ENCODE results near the gene FAM83F. TPM values are rescaled to one million over a fixed set of nuclear protein-coding genes. Genes with fewer than 3 reads are reported as not detected.

FAM83F gene
- total RNA-seq, 1 experiment from 2014 or later: 43.1 TPM

GRCh38 chr22:40084246-40084645 is 89.5 kb downstream of the FAM83F start (continued):
- TF ChIP-seq E2F5 (CRISPR knock-in tag; IDR thresholded peaks at IDR 0.05) (no peak), PRDM15 (CRISPR knock-in tag; IDR thresholded peaks at IDR 0.05) (no peak), GRHL2 (CRISPR knock-in tag; IDR thresholded peaks at IDR 0.05; ENCODE audit: insufficient replicate concordance, severe bottlenecking) (no peak), FOXP4 (CRISPR knock-in tag; IDR thresholded peaks at IDR 0.05) (no peak), ERG (CRISPR knock-in tag; IDR thresholded peaks at IDR 0.05) (no peak)

GRCh38 chr22:40088818-40089217 is 94.1 kb downstream of the FAM83F start:
- Mint-ChIP-seq H3K27ac (no peak overlapping the region), H3K4me3 (no peak overlapping the region), H3K4me1 (peaks cover 5% of the 10 kb centered on the region), H3K27me3 (ENCODE audit: low read depth) (no peaks in the 10 kb centered on the region), H3K36me3 (no peaks in the 10 kb centered on the region), H3K9me3 (peaks cover 7% of the 10 kb centered on the region; the same call in 1 of the 2 replicates)
- ATAC-seq: no peak
- CTCF ChIA-PET: no interaction called here
- no peak for DNase-seq (ENCODE audit: low spot score)
- POLR2A ChIA-PET: no interaction called here
- no peak for TF ChIP-seq ERG (CRISPR knock-in tag; IDR thresholded peaks at IDR 0.05)
- no peak for TF ChIP-seq OVOL2 (CRISPR knock-in tag; IDR thresholded peaks at IDR 0.05; ENCODE audit: borderline replicate concordance)
- TF ChIP-seq CTCF (IDR thresholded peaks at IDR 0.05): no peak
- TF ChIP-seq SP1 (CRISPR knock-in tag; conservative IDR thresholded peaks at IDR 0.05): no peak
- no peak for TF ChIP-seq RELA (CRISPR knock-in tag; IDR thresholded peaks at IDR 0.05; ENCODE audit: borderline replicate concordance)
- no peak for TF ChIP-seq TCF7 (CRISPR knock-in tag; IDR thresholded peaks at IDR 0.05; ENCODE audit: low read depth)
- TF ChIP-seq ZNF219 (CRISPR knock-in tag; IDR thresholded peaks at IDR 0.05; ENCODE audit: borderline replicate concordance): no peak
- TF ChIP-seq FOXJ3 (CRISPR knock-in tag; IDR thresholded peaks at IDR 0.05; ENCODE audit: borderline replicate concordance): no peak
- TF ChIP-seq NR1H2 (CRISPR knock-in tag; IDR thresholded peaks at IDR 0.05): no peak
- TF ChIP-seq NFYB (CRISPR knock-in tag; conservative IDR thresholded peaks at IDR 0.05; ENCODE audit: low read depth): no peak
- TF ChIP-seq ZNF281 (CRISPR knock-in tag; IDR thresholded peaks at IDR 0.05): no peak
- TF ChIP-seq FOXP1 (CRISPR knock-in tag; IDR thresholded peaks at IDR 0.05; ENCODE audit: borderline replicate concordance): no peak
- no peak for TF ChIP-seq TP53 (CRISPR knock-in tag; IDR thresholded peaks at IDR 0.05)
- no peak for TF ChIP-seq ZNF263 (CRISPR knock-in tag; IDR thresholded peaks at IDR 0.05; ENCODE audit: low read depth)
- TF ChIP-seq ATF3 (CRISPR knock-in tag; conservative IDR thresholded peaks at IDR 0.05): no peak
- TF ChIP-seq PRRX2 (CRISPR knock-in tag; IDR thresholded peaks at IDR 0.05): no peak
- TF ChIP-seq GTF2I (CRISPR knock-in tag; conservative IDR thresholded peaks at IDR 0.05): no peak

Data from WTC11 (cell line).